GM19324 (cell line): Measurements from ENCODE around the gene EFNA5.
A peak's percentile ranks its signal among the peaks of the same experiment; 100 is the strongest.

Experiments used
- ATAC-seq: cut with Tn5 transposase; IDR thresholded peaks from one replicate; pipeline ENCODE4 v1.9.1; 2021; ENCODE audit warnings: mild to moderate bottlenecking, moderate library complexity; ENCODE audit not compliant: unreplicated experiment, low FRiP score

EFNA5 gene

GRCh38 chr5:107414802-107415201 is 255.9 kb downstream of the EFNA5 start:
- no peak for ATAC-seq

- ATAC-seq = no peak
Measured at GRCh38 chr5:107413754-107414153, 257.0 kb downstream of the EFNA5 start.

GRCh38 chr5:107408564-107408963 is 262.2 kb downstream of the EFNA5 start:
- ATAC-seq = no peak

- ATAC-seq = no peak
Measured at GRCh38 chr5:107407713-107408298, 262.9 kb downstream of the EFNA5 start.

- ATAC-seq = no peak
Measured at GRCh38 chr5:107404595-107405374, 266.0 kb downstream of the EFNA5 start.

- ATAC-seq = no peak
Measured at GRCh38 chr5:107403228-107403953, 267.3 kb downstream of the EFNA5 start.

GRCh38 chr5:107402434-107403227 is 268.1 kb downstream of the EFNA5 start:
- no peak for ATAC-seq

- no peak for ATAC-seq
Measured at GRCh38 chr5:107401470-107402122, 269.1 kb downstream of the EFNA5 start.

- no peak for ATAC-seq
Measured at GRCh38 chr5:107400328-107400727, 270.4 kb downstream of the EFNA5 start.

GRCh38 chr5:107398703-107399102 is 272.0 kb downstream of the EFNA5 start:
- ATAC-seq = no peak

- ATAC-seq = peak; percentile 56
Measured at GRCh38 chr5:107396351-107396690, 274.4 kb downstream of the EFNA5 start.

- peak; percentile 81 for ATAC-seq
Measured at GRCh38 chr5:107395632-107396350, 274.9 kb downstream of the EFNA5 start.

GRCh38 chr5:107393851-107394250 is 276.9 kb downstream of the EFNA5 start:
- no peak for ATAC-seq

- ATAC-seq = no peak
Measured at GRCh38 chr5:107391787-107392186, 278.9 kb downstream of the EFNA5 start.

GRCh38 chr5:107389775-107390148 is 281.0 kb downstream of the EFNA5 start:
- ATAC-seq = no peak

GRCh38 chr5:107389130-107389774 is 281.5 kb downstream of the EFNA5 start:
- ATAC-seq = peak; percentile 88

GRCh38 chr5:107388141-107388861 is 282.4 kb downstream of the EFNA5 start:
- no peak for ATAC-seq

GRCh38 chr5:107387526-107388140 is 283.1 kb downstream of the EFNA5 start:
- ATAC-seq = no peak
